ENCODE data around the gene SEMA7A.
A peak's percentile ranks its signal among the peaks of the same experiment; 100 is the strongest.

SEMA7A gene

DNA sequence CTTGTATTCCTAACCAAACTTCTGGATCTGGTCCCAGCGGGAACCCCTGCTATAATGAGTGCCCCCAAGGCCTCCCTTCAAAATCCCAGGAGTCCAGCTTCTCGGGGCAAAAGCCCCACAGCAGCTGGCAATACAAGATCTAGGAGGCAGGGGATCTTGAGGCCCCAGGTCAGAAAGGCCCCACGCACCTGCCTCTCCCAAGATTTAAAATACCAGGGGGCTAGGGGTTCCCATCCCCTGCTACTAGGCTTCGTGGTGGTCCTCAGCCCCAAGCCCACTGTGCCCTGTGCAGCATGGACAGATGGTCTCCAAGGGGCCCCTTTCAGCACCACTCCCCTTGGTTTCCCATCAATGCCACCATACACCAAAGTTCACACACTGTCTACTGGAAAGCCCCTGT is 50.5 kb downstream of the SEMA7A start:
- CTCF ChIA-PET: interaction anchor here (1.5 to 32.0 kb wide), 14 partner anchors 7 to 249 kb away, joined by 6 to 1700 read pairs (median 20); partner anchors contain the start of genes ARID3B, SEMA7A and UBL7
- DNase-seq (ENCODE audit: low read depth, low spot score): no peak
- H3K4me3 ChIP-seq (ENCODE audit: low read depth, low read length): no peak overlapping the region
- TF ChIP-seq, protein P1, sequence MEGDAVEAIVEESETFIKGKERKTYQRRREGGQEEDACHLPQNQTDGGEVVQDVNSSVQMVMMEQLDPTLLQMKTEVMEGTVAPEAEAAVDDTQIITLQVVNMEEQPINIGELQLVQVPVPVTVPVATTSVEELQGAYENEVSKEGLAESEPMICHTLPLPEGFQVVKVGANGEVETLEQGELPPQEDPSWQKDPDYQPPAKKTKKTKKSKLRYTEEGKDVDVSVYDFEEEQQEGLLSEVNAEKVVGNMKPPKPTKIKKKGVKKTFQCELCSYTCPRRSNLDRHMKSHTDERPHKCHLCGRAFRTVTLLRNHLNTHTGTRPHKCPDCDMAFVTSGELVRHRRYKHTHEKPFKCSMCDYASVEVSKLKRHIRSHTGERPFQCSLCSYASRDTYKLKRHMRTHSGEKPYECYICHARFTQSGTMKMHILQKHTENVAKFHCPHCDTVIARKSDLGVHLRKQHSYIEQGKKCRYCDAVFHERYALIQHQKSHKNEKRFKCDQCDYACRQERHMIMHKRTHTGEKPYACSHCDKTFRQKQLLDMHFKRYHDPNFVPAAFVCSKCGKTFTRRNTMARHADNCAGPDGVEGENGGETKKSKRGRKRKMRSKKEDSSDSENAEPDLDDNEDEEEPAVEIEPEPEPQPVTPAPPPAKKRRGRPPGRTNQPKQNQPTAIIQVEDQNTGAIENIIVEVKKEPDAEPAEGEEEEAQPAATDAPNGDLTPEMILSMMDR (IDR thresholded peaks at IDR 0.05; ENCODE audit: insufficient read depth, low read length, missing control alignments): no peak
- POLR2A ChIA-PET: interaction anchor here (1.0 to 1.6 kb wide), 2 partner anchors 14 to 232 kb away, joined by 3 read pairs; partner anchors contain the start of gene CLK3

DNA sequence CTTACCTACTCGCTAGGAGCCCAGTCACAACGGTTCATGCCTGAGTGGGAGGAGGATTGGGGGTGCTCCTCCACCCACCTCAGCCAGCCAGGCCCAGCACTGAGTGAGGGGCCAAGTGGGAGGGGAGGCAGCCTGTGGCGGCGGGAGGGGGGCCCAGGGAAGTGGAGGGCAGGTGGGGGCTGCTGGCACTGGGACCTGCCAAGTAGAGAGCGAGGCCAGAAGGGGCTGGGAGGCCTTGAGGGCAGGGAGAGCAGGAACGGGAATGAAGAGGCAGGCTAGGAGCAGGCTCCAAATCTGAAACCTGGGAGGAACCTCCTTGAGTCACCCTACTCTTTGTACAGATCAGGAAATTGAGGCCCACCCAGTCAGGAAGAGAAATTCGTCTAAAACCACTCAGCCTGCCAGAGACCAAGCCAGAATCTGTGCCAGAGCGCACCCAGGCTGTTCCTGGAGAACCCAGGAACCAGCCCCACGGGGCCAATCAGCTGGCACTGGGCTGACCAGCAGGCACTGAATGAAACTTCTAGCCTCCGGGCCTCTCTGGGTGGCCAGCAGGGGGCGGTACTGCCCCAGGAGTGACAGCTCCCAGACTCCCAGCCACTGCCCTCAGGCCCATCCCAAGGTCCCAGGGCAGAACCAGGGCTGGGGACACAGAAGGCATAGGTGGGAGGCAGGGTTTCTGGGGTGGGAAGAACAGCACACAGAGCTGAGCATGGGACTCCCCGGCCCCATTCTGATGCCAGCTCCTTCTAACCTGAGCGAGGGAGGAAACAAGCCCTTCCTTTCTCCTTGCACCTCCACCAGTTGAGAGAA is 51.5 kb downstream of the SEMA7A start:
- no peak overlapping the region for H3K4me3 ChIP-seq (ENCODE audit: low read depth, low read length)
- TF ChIP-seq, protein P1 (IDR thresholded peaks at IDR 0.05; ENCODE audit: insufficient read depth, low read length, missing control alignments): peak; percentile 98
- POLR2A ChIA-PET: interaction anchor here (0.5 to 1.6 kb wide), 5 partner anchors 15 to 61 kb away, joined by 3 to 4 read pairs (median 3); no protein-coding TSS in a partner anchor
- no peak for DNase-seq (ENCODE audit: low read depth, low spot score)
- CTCF ChIA-PET: interaction anchor here (0.6 to 32.0 kb wide), 35 partner anchors 9 to 402 kb away, joined by 3 to 1700 read pairs (median 6); partner anchors contain the start of genes ARID3B, CLK3, CYP11A1 and SEMA7A

DNA sequence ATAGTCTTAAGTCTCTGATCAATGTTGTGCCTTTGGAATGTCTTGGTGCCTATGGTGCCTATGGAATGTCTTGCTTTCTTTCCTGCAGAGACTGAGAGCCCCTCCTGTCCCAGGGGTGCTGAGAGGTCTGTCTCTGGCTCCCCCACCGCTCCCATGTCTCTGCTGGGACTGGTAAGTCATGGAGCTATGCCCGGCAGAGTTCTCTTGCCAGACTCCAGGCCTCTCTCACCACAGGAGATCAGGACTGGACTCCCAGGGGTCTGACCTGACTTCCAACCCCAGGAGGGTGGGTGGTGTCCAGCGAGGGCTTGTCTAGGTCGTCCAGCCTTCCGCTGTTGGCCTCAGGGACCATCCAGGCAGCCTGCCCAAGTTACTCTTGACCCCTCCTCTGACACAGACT is 52.3 kb downstream of the SEMA7A start:
- POLR2A ChIA-PET: interaction anchor here (1.2 to 1.3 kb wide), 2 partner anchors 21 to 62 kb away, joined by 3 to 4 read pairs; no protein-coding TSS in a partner anchor
- no peak for DNase-seq (ENCODE audit: low read depth, low spot score)
- no peak overlapping the region for H3K4me3 ChIP-seq (ENCODE audit: low read depth, low read length)
- CTCF ChIA-PET: interaction anchor here (0.9 to 32.0 kb wide), 17 partner anchors 8 to 387 kb away, joined by 4 to 1700 read pairs (median 13); partner anchors contain the start of genes CYP11A1, SEMA7A and UBL7
- TF ChIP-seq, protein P1 (IDR thresholded peaks at IDR 0.05; ENCODE audit: insufficient read depth, low read length, missing control alignments): no peak

DNA sequence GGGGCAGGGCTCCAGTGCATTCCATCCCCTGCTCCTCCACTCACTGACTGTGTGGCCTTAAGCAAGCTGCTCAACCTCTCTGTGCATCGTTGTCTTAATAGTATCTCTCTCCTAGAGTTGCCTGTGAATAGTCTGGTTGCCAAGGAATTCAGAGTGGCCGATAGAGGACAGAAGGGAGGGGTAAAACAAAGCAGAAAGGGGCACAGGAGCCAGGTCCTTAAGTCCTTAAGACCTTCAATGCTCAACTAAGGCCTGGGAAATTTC is 52.6 kb downstream of the SEMA7A start:
- no peak for DNase-seq (ENCODE audit: low read depth, low spot score)
- no peak overlapping the region for H3K4me3 ChIP-seq (ENCODE audit: low read depth, low read length)
- ChIA-PET CTCF (interaction anchor here (0.9 to 32.0 kb wide), 14 partner anchors 8 to 388 kb away, joined by 4 to 1700 read pairs (median 20); partner anchors contain the start of genes SEMA7A and UBL7), POLR2A (no interaction called here)
- TF ChIP-seq, protein P1 (IDR thresholded peaks at IDR 0.05; ENCODE audit: insufficient read depth, low read length, missing control alignments): no peak

DNA sequence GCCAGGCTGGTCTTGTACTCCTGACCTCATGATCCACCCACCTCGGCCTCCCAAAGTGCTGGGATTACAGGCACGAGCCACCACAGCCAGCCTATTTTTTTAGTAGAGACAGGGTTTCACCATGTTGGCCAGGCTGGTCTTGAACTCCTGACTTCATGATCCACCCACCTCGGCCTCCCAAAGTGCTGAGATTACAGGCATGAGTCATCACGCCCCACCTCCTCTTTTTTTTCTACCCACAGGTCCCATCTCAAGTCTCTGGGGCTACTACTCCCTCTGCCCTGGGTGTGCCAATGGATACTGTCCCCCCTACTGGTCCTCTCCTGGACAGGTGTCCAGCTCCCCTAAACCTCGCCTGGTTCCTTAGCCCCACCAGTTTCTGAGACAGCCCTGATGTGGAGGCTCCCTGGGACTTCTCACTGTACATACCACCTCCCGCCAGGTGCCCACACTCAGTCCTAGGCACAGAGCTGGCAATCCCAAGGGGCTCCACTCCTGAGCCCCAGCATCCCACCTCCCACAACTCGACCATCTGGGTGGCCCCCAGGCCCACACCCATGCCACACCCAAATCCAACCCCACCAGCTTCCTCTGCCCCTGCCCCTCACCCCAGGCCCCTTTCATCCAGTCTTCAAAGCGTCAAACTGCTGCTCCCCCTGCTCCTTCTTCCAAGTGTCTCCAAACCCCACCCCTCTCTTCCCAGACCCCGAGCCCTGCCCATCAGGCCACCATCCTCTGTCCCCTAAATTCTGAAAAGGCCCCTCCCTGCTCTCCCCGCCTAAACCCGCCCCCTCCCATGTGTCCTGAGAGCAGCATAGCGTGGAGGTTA is 53.2 kb downstream of the SEMA7A start:
- TF ChIP-seq, protein P1 (IDR thresholded peaks at IDR 0.05; ENCODE audit: insufficient read depth, low read length, missing control alignments): no peak
- CTCF ChIA-PET: interaction anchor here (0.6 to 32.0 kb wide), 15 partner anchors 7 to 388 kb away, joined by 3 to 1700 read pairs (median 13); partner anchors contain the start of gene SEMA7A
- POLR2A ChIA-PET: interaction anchor here (0.8 kb wide), 1 partner anchor 27 kb away, joined by 3 read pairs; no protein-coding TSS in a partner anchor
- H3K4me3 ChIP-seq (ENCODE audit: low read depth, low read length): no peak overlapping the region
- no peak for DNase-seq (ENCODE audit: low read depth, low spot score)
